Parathyroid adenoma (tissue), 2 donors: ENCODE data around the gene PLCH1.

Source experiments
- H2AFZ ChIP-seq: fragments of 300-600 bp; sonication (generic); one replicate; pipeline ENCODE4 v1.7.0; 2017; ENCODE audit warnings: antibody characterized with exemption, mild to moderate bottlenecking
- H3K27ac ChIP-seq: fragments of 300-600 bp; sonication (generic); one replicate; pipeline ENCODE4 v1.7.0; 2017
- H3K27me3 ChIP-seq: fragments of 300-600 bp; sonication (generic); one replicate; pipeline ENCODE4 v1.7.0; 2017; ENCODE audit warnings: low read length; ENCODE audit not compliant: control insufficient read depth, insufficient read depth
- H3K36me3 ChIP-seq: fragments of 300-600 bp; sonication (generic); one replicate; pipeline ENCODE4 v1.7.0; 2017; ENCODE audit warnings: low read length; ENCODE audit not compliant: control insufficient read depth, insufficient read depth
- H3K4me1 ChIP-seq: fragments of 300-600 bp; sonication (generic); one replicate; pipeline ENCODE4 v1.7.0; 2017; ENCODE audit warnings: control low read depth
- H3K4me2 ChIP-seq: fragments of 300-600 bp; sonication (generic); one replicate; pipeline ENCODE4 v1.7.0; 2017; ENCODE audit warnings: low read length
- H3K4me3 ChIP-seq: fragments of 300-600 bp; sonication (generic); one replicate; pipeline ENCODE4 v1.7.0; 2017; ENCODE audit warnings: low read depth, low read length
- H3K79me2 ChIP-seq: fragments of 300-600 bp; sonication (generic); one replicate; pipeline ENCODE4 v1.7.0; 2017; ENCODE audit warnings: control low read depth
- H3K9ac ChIP-seq: fragments of 300-600 bp; sonication (generic); one replicate; pipeline ENCODE4 v1.7.0; 2017; ENCODE audit warnings: mild to moderate bottlenecking
- H3K9me3 ChIP-seq: fragments of 300-600 bp; sonication (generic); one replicate; pipeline ENCODE4 v1.7.0; 2017; ENCODE audit warnings: low read length; ENCODE audit not compliant: control insufficient read depth
- TF ChIP-seq, protein P1 (sequence below): fragments of 300-600 bp; sonication (generic); IDR thresholded peaks from one replicate; pipeline ENCODE4 v1.7.0; 2017; ENCODE audit warnings: antibody characterized with exemption, mild to moderate bottlenecking
- donor health status: primary hyperparathyroidism.

The PLCH1 gene

GRCh38 chr3:155485897-155486296 is 259.0 kb downstream of the PLCH1 start:
- no peak overlapping the region for H3K4me2 ChIP-seq
- no peaks in the 10 kb centered on the region for H3K4me1 ChIP-seq
- no peaks in the 10 kb centered on the region for H3K79me2 ChIP-seq
- TF ChIP-seq, protein P1, sequence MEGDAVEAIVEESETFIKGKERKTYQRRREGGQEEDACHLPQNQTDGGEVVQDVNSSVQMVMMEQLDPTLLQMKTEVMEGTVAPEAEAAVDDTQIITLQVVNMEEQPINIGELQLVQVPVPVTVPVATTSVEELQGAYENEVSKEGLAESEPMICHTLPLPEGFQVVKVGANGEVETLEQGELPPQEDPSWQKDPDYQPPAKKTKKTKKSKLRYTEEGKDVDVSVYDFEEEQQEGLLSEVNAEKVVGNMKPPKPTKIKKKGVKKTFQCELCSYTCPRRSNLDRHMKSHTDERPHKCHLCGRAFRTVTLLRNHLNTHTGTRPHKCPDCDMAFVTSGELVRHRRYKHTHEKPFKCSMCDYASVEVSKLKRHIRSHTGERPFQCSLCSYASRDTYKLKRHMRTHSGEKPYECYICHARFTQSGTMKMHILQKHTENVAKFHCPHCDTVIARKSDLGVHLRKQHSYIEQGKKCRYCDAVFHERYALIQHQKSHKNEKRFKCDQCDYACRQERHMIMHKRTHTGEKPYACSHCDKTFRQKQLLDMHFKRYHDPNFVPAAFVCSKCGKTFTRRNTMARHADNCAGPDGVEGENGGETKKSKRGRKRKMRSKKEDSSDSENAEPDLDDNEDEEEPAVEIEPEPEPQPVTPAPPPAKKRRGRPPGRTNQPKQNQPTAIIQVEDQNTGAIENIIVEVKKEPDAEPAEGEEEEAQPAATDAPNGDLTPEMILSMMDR = no peak
- H3K4me3 ChIP-seq = no peak overlapping the region
- no peak overlapping the region for H2AFZ ChIP-seq
- no peaks in the 10 kb centered on the region for H3K36me3 ChIP-seq
- H3K27me3 ChIP-seq = no peaks in the 10 kb centered on the region
- H3K9me3 ChIP-seq = no peaks in the 10 kb centered on the region
- no peak overlapping the region for H3K9ac ChIP-seq
- no peak overlapping the region for H3K27ac ChIP-seq

DNA sequence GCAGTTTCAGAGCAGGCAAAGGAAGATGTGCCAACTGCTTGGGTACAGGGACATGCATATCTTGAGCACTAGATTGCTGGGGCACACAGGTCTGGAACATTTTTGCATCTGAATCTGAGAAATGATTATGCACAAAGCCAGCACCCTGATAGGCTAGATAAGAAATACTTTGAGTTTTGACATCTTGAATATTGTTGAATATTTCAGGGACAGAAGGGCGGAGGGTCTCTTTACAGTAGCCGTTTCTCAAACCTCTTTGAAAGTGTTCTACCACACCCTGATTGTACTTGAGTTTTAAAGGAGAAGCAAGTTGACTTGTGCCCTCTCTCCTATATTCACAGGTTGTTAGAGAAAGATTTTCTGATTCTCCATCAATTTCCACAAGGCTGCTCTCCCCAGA is 263.3 kb downstream of the PLCH1 start:
- Histone ChIP-seq H3K4me1 (no peaks in the 10 kb centered on the region), H2AFZ (no peak overlapping the region), H3K79me2 (no peaks in the 10 kb centered on the region), H3K4me2 (no peak overlapping the region), H3K9ac (no peak overlapping the region), H3K36me3 (no peaks in the 10 kb centered on the region), H3K27me3 (no peaks in the 10 kb centered on the region), H3K4me3 (no peak overlapping the region), H3K27ac (no peak overlapping the region), H3K9me3 (no peaks in the 10 kb centered on the region)
- TF ChIP-seq, protein P1 = no peak

GRCh38 chr3:155481089-155481488 is 263.8 kb downstream of the PLCH1 start:
- H3K9me3 ChIP-seq = no peaks in the 10 kb centered on the region
- no peak overlapping the region for H3K27ac ChIP-seq
- no peaks in the 10 kb centered on the region for H3K27me3 ChIP-seq
- no peaks in the 10 kb centered on the region for H3K4me1 ChIP-seq
- TF ChIP-seq, protein P1 = no peak
- H3K79me2 ChIP-seq = no peaks in the 10 kb centered on the region
- no peak overlapping the region for H3K4me3 ChIP-seq
- no peaks in the 10 kb centered on the region for H3K36me3 ChIP-seq
- H2AFZ ChIP-seq = no peak overlapping the region
- H3K4me2 ChIP-seq = no peak overlapping the region
- H3K9ac ChIP-seq = no peak overlapping the region

DNA sequence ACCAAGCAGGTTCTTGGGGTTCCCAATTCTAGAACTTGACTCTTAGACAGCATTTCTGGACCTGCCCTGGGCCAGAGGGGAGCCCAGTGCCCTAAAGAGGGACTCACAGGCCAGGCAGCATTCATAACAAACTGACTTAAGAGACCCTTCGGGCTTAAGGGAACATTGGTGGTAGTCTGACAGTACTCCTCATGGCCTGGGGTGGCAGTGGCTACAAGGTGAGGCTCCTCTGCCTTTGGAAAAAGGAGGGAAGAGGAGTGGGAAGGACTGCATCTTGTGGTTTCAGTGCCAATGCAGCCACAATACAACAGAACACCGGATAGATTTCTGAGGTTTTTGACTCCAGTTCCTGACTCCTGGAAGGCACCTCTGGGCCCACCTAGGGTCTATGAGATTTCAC is 279.2 kb downstream of the PLCH1 start:
- Histone ChIP-seq H3K27me3 (no peaks in the 10 kb centered on the region), H3K79me2 (no peaks in the 10 kb centered on the region), H3K9me3 (no peaks in the 10 kb centered on the region), H3K36me3 (no peaks in the 10 kb centered on the region), H2AFZ (no peak overlapping the region), H3K4me2 (no peak overlapping the region), H3K27ac (no peak overlapping the region), H3K4me1 (peaks cover 14% of the 10 kb centered on the region), H3K4me3 (no peak overlapping the region), H3K9ac (no peak overlapping the region)
- TF ChIP-seq, protein P1 = no peak

DNA sequence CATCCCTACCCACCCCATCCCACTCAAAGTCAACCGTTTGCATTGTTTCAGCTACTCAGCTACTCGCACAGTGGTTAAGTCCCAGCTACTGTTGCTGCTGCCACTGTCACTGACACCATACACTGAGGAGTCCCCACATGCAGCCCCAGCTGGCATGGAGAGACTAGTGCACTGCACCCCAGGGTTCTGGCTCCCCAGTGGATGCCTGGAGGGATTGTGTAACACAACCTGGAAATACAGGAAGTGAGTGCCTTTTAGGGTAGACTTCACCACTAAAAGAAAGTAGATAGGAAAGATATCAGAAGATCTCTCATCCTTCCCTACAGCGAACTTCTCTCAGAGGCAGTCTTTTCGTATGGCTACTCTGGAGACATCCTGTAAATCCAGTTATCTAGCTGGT is 282.2 kb downstream of the PLCH1 start:
- Histone ChIP-seq H3K27ac (no peak overlapping the region), H3K4me1 (peaks cover 14% of the 10 kb centered on the region), H3K9ac (no peak overlapping the region), H3K4me2 (no peak overlapping the region), H3K4me3 (no peak overlapping the region), H3K79me2 (no peaks in the 10 kb centered on the region), H3K36me3 (no peaks in the 10 kb centered on the region), H3K27me3 (no peaks in the 10 kb centered on the region), H3K9me3 (no peaks in the 10 kb centered on the region), H2AFZ (no peak overlapping the region)
- TF ChIP-seq, protein P1 = no peak
